HUES64 (cell line): ENCODE data around the gene DSCAML1.

Experiments
- H3K27ac ChIP-seq: 2 replicates; pipeline ENCODE4 v1.7.0; 2013; ENCODE audit warnings: low read depth, low read length, inconsistent platforms
- H3K27me3 ChIP-seq: 2 replicates; pipeline ENCODE4 v1.6.1; 2013; ENCODE audit warnings: mild to moderate bottlenecking, low read length; ENCODE audit not compliant: insufficient read depth
- H3K36me3 ChIP-seq: 2 replicates; pipeline ENCODE4 v1.6.1; 2013; ENCODE audit warnings: mild to moderate bottlenecking, low read length; ENCODE audit not compliant: insufficient read depth
- H3K4me1 ChIP-seq: 2 replicates; pipeline ENCODE4 v1.6.1; 2013; ENCODE audit warnings: mild to moderate bottlenecking, low read length, moderate library complexity; ENCODE audit not compliant: insufficient read depth
- H3K4me3 ChIP-seq: 2 replicates; pipeline ENCODE4 v1.5.1; 2013; ENCODE audit warnings: mild to moderate bottlenecking, low read length, moderate library complexity
- H3K9ac ChIP-seq: 2 replicates; pipeline ENCODE4 v1.6.1; 2013; ENCODE audit warnings: mild to moderate bottlenecking, low read depth, low read length
- H3K9me3 ChIP-seq: 2 replicates; pipeline ENCODE4 v1.6.1; 2013; ENCODE audit warnings: low read depth, low read length; ENCODE audit not compliant: insufficient read depth
- WGBS: fragments of 150-250, 120-280 bp; methylation state at CpG from one replicate; pipeline ENCODE4 v1.1.7; 2013; ENCODE audit warnings: missing lambda C conversion rate; 5-methylcytosine and 5-hydroxymethylcytosine counted together

Gene DSCAML1

GRCh38 chr11:117749541-117749910 is 47.5 kb downstream of the DSCAML1 start:
- WGBS, result 95% methylated on average over 8 of the region's 8 CpGs

GRCh38 chr11:117748771-117749540 is 48.1 kb downstream of the DSCAML1 start:
- Histone ChIP-seq H3K27ac (no peak overlapping the region), H3K9ac (no peak overlapping the region), H3K4me1 (0 out of 2 replicates have a peak, but pooled peaks cover 2% of the 10 kb centered on the region), H3K4me3 (no peak overlapping the region), H3K27me3 (no peaks in the 10 kb centered on the region), H3K36me3 (no peaks in the 10 kb centered on the region), H3K9me3 (no peaks in the 10 kb centered on the region)
- 93% methylated on average over 14 of the region's 14 CpGs for WGBS

More at GRCh38 chr11:117749541-117749910, 47.5 kb downstream of the DSCAML1 start:
- H3K9ac ChIP-seq, result no peak overlapping the region
- H3K9me3 ChIP-seq, result no peaks in the 10 kb centered on the region
- no peaks in the 10 kb centered on the region for H3K36me3 ChIP-seq
- no peaks in the 10 kb centered on the region for H3K27me3 ChIP-seq
- H3K27ac ChIP-seq, result no peak overlapping the region
- no peak overlapping the region for H3K4me3 ChIP-seq
- 0 out of 2 replicates have a peak, but pooled peaks cover 2% of the 10 kb centered on the region for H3K4me1 ChIP-seq

- no peak overlapping the region for H3K9ac ChIP-seq
- no peaks in the 10 kb centered on the region for H3K9me3 ChIP-seq
- 0 out of 2 replicates have a peak, but pooled peaks cover 2% of the 10 kb centered on the region for H3K4me1 ChIP-seq
- H3K36me3 ChIP-seq, result no peaks in the 10 kb centered on the region
- 97% methylated on average over 3 of the region's 3 CpGs for WGBS
- H3K27ac ChIP-seq, result no peak overlapping the region
- H3K27me3 ChIP-seq, result no peaks in the 10 kb centered on the region
- no peak overlapping the region for H3K4me3 ChIP-seq
Observed at GRCh38 chr11:117747892-117748291, 49.1 kb downstream of the DSCAML1 start.

GRCh38 chr11:117745346-117745745 is 51.7 kb downstream of the DSCAML1 start:
- H3K4me1 ChIP-seq, result 0 out of 2 replicates have a peak, but pooled peaks cover 2% of the 10 kb centered on the region
- no peak overlapping the region for H3K9ac ChIP-seq
- H3K4me3 ChIP-seq, result no peak overlapping the region
- H3K27ac ChIP-seq, result no peak overlapping the region
- no peaks in the 10 kb centered on the region for H3K36me3 ChIP-seq
- 90% methylated on average over 7 of the region's 7 CpGs for WGBS
- H3K27me3 ChIP-seq, result no peaks in the 10 kb centered on the region
- H3K9me3 ChIP-seq, result no peaks in the 10 kb centered on the region

- H3K4me1 ChIP-seq, result 0 out of 2 replicates have a peak, but pooled peaks cover 2% of the 10 kb centered on the region
- no peak overlapping the region for H3K9ac ChIP-seq
- no peak overlapping the region for H3K4me3 ChIP-seq
- H3K9me3 ChIP-seq, result no peaks in the 10 kb centered on the region
- WGBS, result 82% methylated on average over 11 of the region's 11 CpGs
- no peak overlapping the region for H3K27ac ChIP-seq
- no peaks in the 10 kb centered on the region for H3K27me3 ChIP-seq
- H3K36me3 ChIP-seq, result no peaks in the 10 kb centered on the region
Observed at GRCh38 chr11:117744471-117745150, 52.4 kb downstream of the DSCAML1 start.

GRCh38 chr11:117743121-117743815 is 53.7 kb downstream of the DSCAML1 start:
- Histone ChIP-seq H3K27me3 (no peaks in the 10 kb centered on the region), H3K4me1 (0 out of 2 replicates have a peak, but pooled peaks cover 2% of the 10 kb centered on the region), H3K4me3 (no peak overlapping the region), H3K27ac (no peak overlapping the region), H3K9ac (no peak overlapping the region), H3K9me3 (no peaks in the 10 kb centered on the region), H3K36me3 (no peaks in the 10 kb centered on the region)
- WGBS, result 87% methylated on average over 9 of the region's 9 CpGs

GRCh38 chr11:117738246-117738957 is 58.6 kb downstream of the DSCAML1 start:
- no peak overlapping the region for H3K9ac ChIP-seq
- H3K4me3 ChIP-seq, result no peak overlapping the region
- H3K9me3 ChIP-seq, result no peaks in the 10 kb centered on the region
- H3K36me3 ChIP-seq, result no peaks in the 10 kb centered on the region
- H3K4me1 ChIP-seq, result peaks cover 12% of the 10 kb centered on the region
- no peaks in the 10 kb centered on the region for H3K27me3 ChIP-seq
- 87% methylated on average over 8 of the region's 8 CpGs for WGBS
- no peak overlapping the region for H3K27ac ChIP-seq

GRCh38 chr11:117735350-117735977 is 61.6 kb downstream of the DSCAML1 start:
- Histone ChIP-seq H3K9me3 (no peaks in the 10 kb centered on the region), H3K27ac (no peak overlapping the region), H3K4me3 (no peak overlapping the region), H3K36me3 (no peaks in the 10 kb centered on the region), H3K4me1 (peaks cover 15% of the 10 kb centered on the region), H3K9ac (no peak overlapping the region), H3K27me3 (no peaks in the 10 kb centered on the region)
- WGBS, result 91% methylated on average over 9 of the region's 9 CpGs

- WGBS, result 39% methylated on average over 4 of the region's 5 CpGs
Observed at GRCh38 chr11:117734601-117735024, 62.4 kb downstream of the DSCAML1 start.

GRCh38 chr11:117733316-117733715 is 63.7 kb downstream of the DSCAML1 start:
- Histone ChIP-seq H3K27me3 (no peaks in the 10 kb centered on the region), H3K36me3 (no peaks in the 10 kb centered on the region), H3K27ac (no peak overlapping the region), H3K9me3 (no peaks in the 10 kb centered on the region; the same call in 1 of the 2 replicates), H3K9ac (no peak overlapping the region), H3K4me1 (peaks cover 15% of the 10 kb centered on the region), H3K4me3 (no peak overlapping the region)
- WGBS, result 88% methylated on average over 6 of the region's 6 CpGs

More at GRCh38 chr11:117734601-117735024, 62.4 kb downstream of the DSCAML1 start:
- no peak overlapping the region for H3K27ac ChIP-seq
- no peak overlapping the region for H3K9ac ChIP-seq
- H3K36me3 ChIP-seq, result no peaks in the 10 kb centered on the region
- no peaks in the 10 kb centered on the region; the same call in 1 of the 2 replicates for H3K9me3 ChIP-seq
- H3K4me1 ChIP-seq, result peaks cover 15% of the 10 kb centered on the region
- no peak overlapping the region for H3K4me3 ChIP-seq
- H3K27me3 ChIP-seq, result no peaks in the 10 kb centered on the region
